Epithelial cell of esophagus (primary cell): ENCODE data around the gene TPSB2.
"Not testable (repeated sequence)": the region's sequence is repeated elsewhere in the genome, so short reads cannot be mapped to it uniquely, and the experiment has no call there.

Source experiments
- DNase-seq: peaks from one replicate; pipeline ENCODE4 v3.0.0; 2010; ENCODE audit warnings: low read depth
- H3K4me3 ChIP-seq: 2 replicates; pipeline ENCODE4 v1.5.1; 2011; ENCODE audit warnings: mild to moderate bottlenecking, low read length, control low read depth
- TF ChIP-seq, protein P1 (sequence below): IDR thresholded peaks from 2 replicates; pipeline ENCODE4 v1.5.1; 2011; ENCODE audit warnings: low read depth, mild to moderate bottlenecking, low read length, control low read depth, inconsistent platforms; ENCODE audit not compliant: insufficient read depth; ENCODE audit errors: missing control alignments

Gene TPSB2

GRCh38 chr16:1189455-1189854 is 40.5 kb downstream of the TPSB2 start:
- H3K4me3 ChIP-seq = no peak overlapping the region
- no peak for DNase-seq
- TF ChIP-seq, protein P1, sequence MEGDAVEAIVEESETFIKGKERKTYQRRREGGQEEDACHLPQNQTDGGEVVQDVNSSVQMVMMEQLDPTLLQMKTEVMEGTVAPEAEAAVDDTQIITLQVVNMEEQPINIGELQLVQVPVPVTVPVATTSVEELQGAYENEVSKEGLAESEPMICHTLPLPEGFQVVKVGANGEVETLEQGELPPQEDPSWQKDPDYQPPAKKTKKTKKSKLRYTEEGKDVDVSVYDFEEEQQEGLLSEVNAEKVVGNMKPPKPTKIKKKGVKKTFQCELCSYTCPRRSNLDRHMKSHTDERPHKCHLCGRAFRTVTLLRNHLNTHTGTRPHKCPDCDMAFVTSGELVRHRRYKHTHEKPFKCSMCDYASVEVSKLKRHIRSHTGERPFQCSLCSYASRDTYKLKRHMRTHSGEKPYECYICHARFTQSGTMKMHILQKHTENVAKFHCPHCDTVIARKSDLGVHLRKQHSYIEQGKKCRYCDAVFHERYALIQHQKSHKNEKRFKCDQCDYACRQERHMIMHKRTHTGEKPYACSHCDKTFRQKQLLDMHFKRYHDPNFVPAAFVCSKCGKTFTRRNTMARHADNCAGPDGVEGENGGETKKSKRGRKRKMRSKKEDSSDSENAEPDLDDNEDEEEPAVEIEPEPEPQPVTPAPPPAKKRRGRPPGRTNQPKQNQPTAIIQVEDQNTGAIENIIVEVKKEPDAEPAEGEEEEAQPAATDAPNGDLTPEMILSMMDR = no peak

DNA sequence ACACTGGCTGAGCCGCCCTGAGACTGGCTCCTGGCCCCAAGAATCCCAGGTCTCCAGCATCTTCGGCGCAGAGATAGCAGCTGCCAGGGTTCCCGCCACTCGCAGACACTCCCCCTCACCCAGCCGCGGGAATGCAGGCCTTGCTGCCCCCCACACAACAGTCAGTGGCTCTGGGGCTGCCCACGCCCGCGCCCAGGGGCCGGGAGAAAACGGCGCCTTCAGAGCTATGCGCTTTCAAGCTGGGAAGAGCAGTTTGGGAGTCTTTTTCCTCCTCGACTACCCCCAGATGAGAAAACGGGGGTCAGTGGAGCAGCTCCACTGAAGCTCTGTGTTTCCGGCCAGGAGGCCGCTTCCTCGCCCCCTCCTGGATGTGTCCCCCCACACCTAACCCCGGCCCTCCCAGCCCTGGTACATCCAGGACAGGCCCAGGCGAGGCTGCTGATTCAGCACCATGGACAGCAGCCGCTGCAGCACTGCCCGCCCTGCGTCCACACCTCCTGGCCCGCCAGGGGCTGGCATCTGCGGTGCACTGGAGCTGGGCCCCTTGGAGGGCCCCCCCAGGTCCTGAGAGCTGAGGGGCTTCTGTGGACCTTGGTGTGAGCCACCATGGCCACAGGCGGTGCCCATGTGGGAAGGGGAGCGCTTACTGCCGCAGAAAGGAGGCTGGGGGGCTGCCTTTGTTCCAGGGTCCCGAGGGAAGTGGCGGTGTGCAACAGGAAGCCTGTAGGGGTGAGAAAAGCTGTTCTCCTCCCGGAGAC is 41.4 kb downstream of the TPSB2 start:
- H3K4me3 ChIP-seq = no peak overlapping the region
- TF ChIP-seq, protein P1 = no peak
- peak; percentile 20 for DNase-seq

DNA sequence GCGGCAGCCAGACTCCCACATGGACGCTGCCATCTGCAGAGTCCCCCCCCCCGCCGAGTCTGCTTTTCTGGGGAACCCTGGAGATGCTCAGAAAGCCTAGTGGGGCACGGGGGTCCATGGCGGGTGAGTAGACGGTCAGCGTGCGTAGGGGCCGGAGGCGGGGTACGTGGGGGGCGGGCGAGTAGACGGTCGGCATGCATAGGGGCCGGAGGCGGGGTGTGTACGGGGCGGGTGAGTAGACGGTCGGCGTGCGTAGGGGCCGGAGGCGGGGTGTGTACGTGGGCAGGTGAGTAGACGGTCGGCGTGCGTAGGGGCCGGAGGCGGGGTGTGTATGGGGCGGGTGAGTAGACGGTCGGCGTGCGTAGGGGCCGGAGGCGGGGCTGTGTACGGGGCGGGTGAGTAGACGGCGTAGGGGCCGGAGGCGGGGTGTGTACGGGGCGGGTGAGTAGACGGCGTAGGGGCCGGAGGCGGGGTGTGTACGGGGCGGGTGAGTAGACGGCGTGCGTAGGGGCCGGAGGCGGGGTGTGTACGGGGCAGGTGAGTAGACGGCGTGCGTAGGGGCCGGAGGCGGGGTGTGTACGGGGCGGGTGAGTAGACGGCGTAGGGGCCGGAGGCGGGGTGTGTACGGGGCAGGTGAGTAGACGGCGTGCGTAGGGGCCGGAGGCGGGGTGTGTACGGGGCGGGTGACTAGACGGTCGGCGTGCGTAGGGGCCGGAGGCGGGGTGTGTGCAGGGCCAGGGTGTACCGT is 44.4 kb downstream of the TPSB2 start:
- not testable (repeated sequence) for DNase-seq, H3K4me3 ChIP-seq

- TF ChIP-seq, protein P1 = no peak
- no peak overlapping the region for H3K4me3 ChIP-seq
- DNase-seq = no peak
Observed at GRCh38 chr16:1184980-1185379, 45.0 kb downstream of the TPSB2 start.

- no peak for DNase-seq
- no peak overlapping the region for H3K4me3 ChIP-seq
- TF ChIP-seq, protein P1 = no peak
Observed at GRCh38 chr16:1184156-1184868, 45.7 kb downstream of the TPSB2 start.

DNA sequence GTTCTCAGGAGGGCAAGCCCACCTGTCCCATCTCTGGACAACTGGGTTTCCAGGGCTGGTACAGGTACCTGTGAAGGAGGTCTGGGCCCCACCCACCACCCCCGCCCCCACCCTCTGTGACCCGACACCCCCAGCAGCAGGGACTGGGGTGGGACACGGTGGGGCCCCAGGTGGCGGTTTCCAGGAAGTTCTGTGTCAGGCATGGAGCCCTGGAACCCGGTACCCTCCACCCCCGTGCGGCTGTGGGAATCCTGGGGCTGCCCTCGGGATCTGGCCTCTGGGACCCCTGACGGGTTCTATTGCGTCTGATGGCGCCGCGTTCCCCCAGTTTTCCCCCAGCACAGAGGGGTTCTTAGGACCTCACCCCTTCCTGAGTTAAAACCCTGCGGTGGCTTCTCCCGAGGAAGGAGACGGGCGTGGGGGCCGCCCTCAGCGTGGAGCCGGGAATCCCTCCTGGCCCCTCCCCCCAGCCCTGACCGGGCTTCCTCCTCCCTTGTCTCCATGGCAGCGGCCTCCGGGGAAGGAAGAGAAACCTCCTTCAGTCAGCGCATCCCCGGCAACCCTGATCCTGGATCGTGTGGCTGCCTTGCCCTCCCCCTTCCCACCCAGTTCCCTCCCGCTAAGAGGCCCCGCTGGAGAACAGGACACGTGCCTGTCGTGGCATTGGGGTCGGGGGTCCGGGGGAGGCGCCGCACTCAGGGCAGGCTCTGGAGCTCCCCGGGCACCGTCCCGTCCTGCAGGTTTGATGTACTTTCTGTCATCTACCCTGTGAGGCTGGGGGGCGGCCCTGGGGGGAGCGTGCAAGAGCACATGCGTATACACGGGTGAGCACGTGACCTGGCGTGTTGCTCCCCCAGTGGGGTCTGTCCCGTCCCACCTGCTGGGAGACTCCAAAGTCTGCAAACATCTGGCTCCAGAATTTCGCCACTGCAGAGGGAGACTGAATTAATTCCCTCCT is 46.8 kb downstream of the TPSB2 start:
- TF ChIP-seq, protein P1 = no peak
- DNase-seq = no peak

DNA sequence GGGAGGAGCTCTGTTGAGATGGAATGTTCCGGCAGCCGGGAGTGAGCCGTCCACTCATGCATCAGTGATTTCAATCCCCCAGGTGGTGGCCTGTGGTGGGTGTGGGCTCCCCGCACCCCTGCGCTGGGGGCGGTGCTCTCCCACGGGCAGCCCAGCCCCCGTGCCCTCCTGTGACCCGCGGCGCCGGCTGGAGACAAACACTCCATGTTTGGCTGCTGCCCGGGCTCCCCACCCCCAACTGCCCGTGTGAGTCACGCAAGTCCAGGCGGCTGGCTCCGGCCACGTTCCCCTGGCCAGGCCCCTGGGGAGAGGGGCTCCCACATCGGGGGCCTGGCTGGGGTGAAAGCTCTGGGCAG is 47.7 kb downstream of the TPSB2 start:
- no peak for DNase-seq
- TF ChIP-seq, protein P1 = no peak
- H3K4me3 ChIP-seq = no peak overlapping the region

More for the DNA sequence above, 46.8 kb downstream of the TPSB2 start:
- H3K4me3 ChIP-seq = no peak overlapping the region
